ENCODE results near the gene SERPINB1. TPM values are rescaled to one million over a fixed set of nuclear protein-coding genes. Genes with fewer than 3 reads are reported as not detected.
A peak's percentile ranks its signal among the peaks of the same experiment; 100 is the strongest.

Gene SERPINB1
- total RNA-seq, 3 donors from 2014 or later (not counting 1 experiment from before 2014, with no cell fraction given): 74.8 to 80.2 (median 78.1) TPM

GRCh38 chr6:2806644-2807043 lies 35.0 kb downstream of the SERPINB1 start:
- H3K9me3 Mint-ChIP-seq: no peaks in the 10 kb centered on the region
- DNase-seq: no peak
- H3K27me3 ChIP-seq (ENCODE audit: control insufficient read depth, insufficient read depth, low read length): no peaks in the 10 kb centered on the region
- no peaks in the 10 kb centered on the region for H3K4me1 ChIP-seq (ENCODE audit: control insufficient read depth, insufficient read depth, low read length)
- no peak overlapping the region for H3K4me3 ChIP-seq (ENCODE audit: low read length)
- H3K27ac Mint-ChIP-seq: peak overlapping the region in 1 of 2 donors; percentile 15
- no peak overlapping the region for H3K4me3 Mint-ChIP-seq
- TF ChIP-seq CTCF (IDR thresholded peaks at IDR 0.05): no peak
- H3K9me3 ChIP-seq (ENCODE audit: control insufficient read depth, insufficient read depth, low read length): no peaks in the 10 kb centered on the region
- 64% methylated on average over 1 of the region's 3 CpGs for WGBS (ENCODE audit: insufficient coverage)
- H3K27me3 Mint-ChIP-seq (ENCODE audit: low read depth in 2 of 2): peaks cover 0 to 4% of the 10 kb centered on the region in 2 donors
- no peaks in the 10 kb centered on the region for H3K36me3 Mint-ChIP-seq
- no peak for ATAC-seq
- H3K36me3 ChIP-seq (ENCODE audit: control insufficient read depth, insufficient read depth, low read length): no peaks in the 10 kb centered on the region
- H3K4me1 Mint-ChIP-seq: peaks cover 17 to 32% of the 10 kb centered on the region in 2 donors
- no peak overlapping the region for H3K27ac ChIP-seq (ENCODE audit: low read length)
- intact Hi-C loops (cut with micrococcal nuclease): no loop called here

- no peaks in the 10 kb centered on the region for H3K36me3 ChIP-seq (ENCODE audit: control insufficient read depth, insufficient read depth, low read length)
- H3K27me3 Mint-ChIP-seq (ENCODE audit: low read depth in 2 of 2): peaks cover 0 to 4% of the 10 kb centered on the region in 2 donors
- WGBS (ENCODE audit: insufficient coverage): 97% methylated on average over 14 of the region's 14 CpGs
- H3K4me1 ChIP-seq (ENCODE audit: control insufficient read depth, insufficient read depth, low read length): peaks cover 9% of the 10 kb centered on the region
- no peak overlapping the region for H3K4me3 ChIP-seq (ENCODE audit: low read length)
- H3K4me3 Mint-ChIP-seq: no peak overlapping the region
- ATAC-seq (no peak), DNase-seq (no peak)
- no peak for TF ChIP-seq CTCF (IDR thresholded peaks at IDR 0.05)
- no peaks in the 10 kb centered on the region for H3K27me3 ChIP-seq (ENCODE audit: control insufficient read depth, insufficient read depth, low read length)
- intact Hi-C loops (cut with micrococcal nuclease): no loop called here
- H3K36me3 Mint-ChIP-seq: no peaks in the 10 kb centered on the region
- no peak overlapping the region for H3K27ac ChIP-seq (ENCODE audit: low read length)
- no peaks in the 10 kb centered on the region for H3K9me3 ChIP-seq (ENCODE audit: control insufficient read depth, insufficient read depth, low read length)
- H3K4me1 Mint-ChIP-seq: peaks cover 22 to 41% of the 10 kb centered on the region in 2 donors
- H3K9me3 Mint-ChIP-seq: no peaks in the 10 kb centered on the region
- no peak overlapping the region for H3K27ac Mint-ChIP-seq
These were observed 36.6 kb downstream of the SERPINB1 start for GRCh38 chr6:2805031-2805430.

- Histone ChIP-seq H3K27me3 (ENCODE audit: control insufficient read depth, insufficient read depth, low read length) (no peaks in the 10 kb centered on the region), H3K4me3 (ENCODE audit: low read length) (no peak overlapping the region), H3K4me1 (ENCODE audit: control insufficient read depth, insufficient read depth, low read length) (peaks cover 14% of the 10 kb centered on the region), H3K9me3 (ENCODE audit: control insufficient read depth, insufficient read depth, low read length) (no peaks in the 10 kb centered on the region), H3K27ac (ENCODE audit: low read length) (no peak overlapping the region), H3K36me3 (ENCODE audit: control insufficient read depth, insufficient read depth, low read length) (no peaks in the 10 kb centered on the region)
- Mint-ChIP-seq H3K36me3 (no peaks in the 10 kb centered on the region), H3K27me3 (ENCODE audit: low read depth in 2 of 2) (no peaks in the 10 kb centered on the region), H3K4me3 (no peak overlapping the region), H3K27ac (no peak overlapping the region), H3K9me3 (no peaks in the 10 kb centered on the region), H3K4me1 (peaks cover 27 to 41% of the 10 kb centered on the region in 2 donors)
- no peak for DNase-seq
- intact Hi-C loops (cut with micrococcal nuclease): no loop called here
- no peak for ATAC-seq
- 98% methylated on average over 6 of the region's 6 CpGs for WGBS (ENCODE audit: insufficient coverage)
- no peak for TF ChIP-seq CTCF (IDR thresholded peaks at IDR 0.05)
These were observed 37.1 kb downstream of the SERPINB1 start for GRCh38 chr6:2804516-2804915.

GRCh38 chr6:2803731-2804429 lies 37.8 kb downstream of the SERPINB1 start:
- WGBS (ENCODE audit: insufficient coverage): 86% methylated on average over 7 of the region's 7 CpGs
- H3K9me3 Mint-ChIP-seq: no peaks in the 10 kb centered on the region
- ATAC-seq: no peak

More at GRCh38 chr6:2803731-2804429, 37.8 kb downstream of the SERPINB1 start:
- Mint-ChIP-seq H3K27ac (no peak overlapping the region), H3K27me3 (ENCODE audit: low read depth in 2 of 2) (no peaks in the 10 kb centered on the region), H3K4me3 (no peak overlapping the region), H3K4me1 (peaks cover 31 to 44% of the 10 kb centered on the region in 2 donors), H3K36me3 (no peaks in the 10 kb centered on the region)
- H3K9me3 ChIP-seq (ENCODE audit: control insufficient read depth, insufficient read depth, low read length): no peaks in the 10 kb centered on the region
- no peak for DNase-seq
- H3K27ac ChIP-seq (ENCODE audit: low read length): no peak overlapping the region
- H3K4me1 ChIP-seq (ENCODE audit: control insufficient read depth, insufficient read depth, low read length): peaks cover 21% of the 10 kb centered on the region
- TF ChIP-seq CTCF (IDR thresholded peaks at IDR 0.05): no peak
- intact Hi-C loops (cut with micrococcal nuclease): loop anchor here (2.0 kb wide), 1 partner anchor 31 kb away; no protein-coding TSS in a partner anchor
- no peak overlapping the region for H3K4me3 ChIP-seq (ENCODE audit: low read length)
- no peaks in the 10 kb centered on the region for H3K36me3 ChIP-seq (ENCODE audit: control insufficient read depth, insufficient read depth, low read length)
- no peaks in the 10 kb centered on the region for H3K27me3 ChIP-seq (ENCODE audit: control insufficient read depth, insufficient read depth, low read length)
